Cerebellar nuclear complex (tissue), 1 donor: Measurements from ENCODE around the gene SHROOM1.

ENCODE experiments used
- DNase-seq, 2 experiments: peaks; one replicate each; lab custom pipeline; 2025; lab: John Stamatoyannopoulos, UW

SHROOM1 gene

DNA sequence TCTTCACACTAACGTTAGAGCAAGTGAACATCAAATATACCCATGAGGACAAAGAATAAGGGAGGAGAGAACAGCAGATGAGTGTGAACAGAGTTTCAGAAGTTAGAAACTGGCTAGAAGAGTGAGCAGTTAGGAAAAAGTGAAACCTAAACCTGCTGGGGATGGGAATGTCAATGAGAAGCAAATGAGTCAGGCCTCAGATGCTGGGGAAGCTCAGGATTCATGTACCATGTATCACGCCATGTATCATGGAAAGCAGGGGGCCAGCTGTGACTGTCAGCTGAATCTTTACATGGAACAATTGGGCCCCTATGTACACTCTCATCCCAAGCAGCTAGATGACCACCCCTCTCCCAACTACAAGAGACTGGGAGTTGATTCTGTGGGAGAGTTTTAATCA, 19.6 kb upstream of the SHROOM1 start:
- no peak for DNase-seq

DNA sequence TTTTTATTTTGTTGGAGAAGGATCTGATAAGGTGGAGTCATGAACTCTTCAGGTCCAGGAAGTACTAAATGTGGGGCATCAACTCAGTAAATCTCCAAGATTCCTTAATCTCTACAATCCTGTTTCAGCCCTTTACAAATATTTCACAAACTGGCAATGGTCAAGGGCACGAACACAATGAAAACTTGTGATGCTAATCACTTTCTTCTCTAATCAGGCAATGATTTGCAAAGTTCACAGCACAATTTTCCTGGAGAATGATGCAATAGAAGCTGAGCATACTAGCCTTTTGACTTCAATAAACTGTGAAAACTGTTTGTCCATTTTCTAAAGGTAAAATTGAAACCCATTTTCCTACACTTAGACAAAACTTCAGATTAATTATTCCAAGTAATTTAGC, 18.9 kb upstream of the SHROOM1 start:
- no peak for DNase-seq

DNA sequence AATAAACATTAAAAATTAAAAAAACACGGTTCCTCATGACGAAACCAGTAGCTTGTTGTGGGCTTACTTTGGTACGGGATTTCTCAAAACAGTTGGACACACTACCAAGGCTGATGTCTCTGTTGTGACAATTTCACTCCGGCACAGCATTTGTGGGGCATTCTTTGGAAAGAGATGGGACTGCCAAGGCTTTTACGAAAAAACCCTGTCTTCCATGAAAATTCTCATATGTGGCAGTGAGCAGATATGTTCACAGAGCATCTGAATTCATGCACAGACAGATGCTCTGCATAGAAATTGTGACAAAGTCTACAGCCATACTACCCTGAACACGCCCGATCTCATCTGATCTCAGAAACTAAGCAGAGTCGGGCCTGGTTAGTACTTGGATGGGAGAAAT, 17.8 kb upstream of the SHROOM1 start:
- DNase-seq = no peak

DNA sequence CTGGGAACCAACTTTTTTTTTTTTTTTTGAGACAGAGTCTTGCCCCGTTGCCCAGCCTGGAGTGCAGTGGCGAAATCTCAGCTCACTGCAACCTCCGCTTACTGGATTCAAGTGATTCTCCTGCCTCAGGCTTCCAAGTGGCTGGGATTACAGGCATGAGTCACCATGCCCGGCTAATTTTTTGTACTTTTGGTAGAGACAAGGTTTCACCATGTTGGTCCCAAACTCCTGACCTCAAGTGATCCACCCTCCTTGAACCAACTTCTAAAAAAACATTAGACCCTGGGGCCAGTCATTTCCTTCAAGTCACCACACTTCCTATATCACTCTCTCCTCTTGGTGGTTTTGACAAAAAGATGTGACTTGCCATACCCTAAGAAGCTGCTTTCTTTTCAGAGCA, 10.9 kb upstream of the SHROOM1 start:
- no peak for DNase-seq

DNA sequence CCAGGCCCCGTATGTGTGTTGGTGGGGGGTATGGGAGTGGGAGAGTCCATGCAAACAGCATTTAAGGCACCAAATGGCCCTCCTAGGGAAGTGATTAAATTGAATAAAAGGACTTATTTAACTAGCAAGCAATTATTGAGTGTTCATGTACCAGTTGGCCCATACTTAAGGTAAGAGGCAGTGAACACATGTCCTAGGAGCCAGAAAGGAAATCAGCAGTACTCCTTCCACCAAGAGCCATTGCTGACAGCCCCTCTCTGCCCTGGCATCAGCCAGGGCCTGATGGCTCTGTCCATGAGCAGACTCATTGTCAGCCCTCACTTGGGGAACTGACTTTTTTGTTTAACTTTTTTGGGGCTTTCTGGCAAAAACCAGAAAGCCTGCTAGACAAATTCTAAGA, 10.4 kb upstream of the SHROOM1 start:
- DNase-seq = no peak

DNA sequence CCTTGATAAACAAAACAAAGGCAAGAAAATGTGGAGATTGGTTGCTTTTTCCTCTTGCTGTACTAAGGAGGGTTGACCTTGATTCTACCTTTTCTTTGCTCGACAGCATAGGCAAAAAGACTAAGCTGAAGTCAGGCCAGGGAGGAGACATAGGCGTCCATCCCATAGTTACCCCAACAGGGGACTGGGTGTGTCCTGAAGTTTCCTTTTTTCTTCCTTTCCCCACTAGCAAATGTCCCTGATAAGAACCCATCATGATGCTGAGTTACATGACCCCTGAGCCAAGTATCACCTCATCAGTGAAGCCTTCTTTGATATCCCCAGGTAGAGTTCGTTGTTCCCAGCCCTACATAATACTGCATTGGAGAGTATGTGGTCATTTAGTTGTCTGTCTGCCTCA, 9.9 kb upstream of the SHROOM1 start:
- no peak for DNase-seq

DNA sequence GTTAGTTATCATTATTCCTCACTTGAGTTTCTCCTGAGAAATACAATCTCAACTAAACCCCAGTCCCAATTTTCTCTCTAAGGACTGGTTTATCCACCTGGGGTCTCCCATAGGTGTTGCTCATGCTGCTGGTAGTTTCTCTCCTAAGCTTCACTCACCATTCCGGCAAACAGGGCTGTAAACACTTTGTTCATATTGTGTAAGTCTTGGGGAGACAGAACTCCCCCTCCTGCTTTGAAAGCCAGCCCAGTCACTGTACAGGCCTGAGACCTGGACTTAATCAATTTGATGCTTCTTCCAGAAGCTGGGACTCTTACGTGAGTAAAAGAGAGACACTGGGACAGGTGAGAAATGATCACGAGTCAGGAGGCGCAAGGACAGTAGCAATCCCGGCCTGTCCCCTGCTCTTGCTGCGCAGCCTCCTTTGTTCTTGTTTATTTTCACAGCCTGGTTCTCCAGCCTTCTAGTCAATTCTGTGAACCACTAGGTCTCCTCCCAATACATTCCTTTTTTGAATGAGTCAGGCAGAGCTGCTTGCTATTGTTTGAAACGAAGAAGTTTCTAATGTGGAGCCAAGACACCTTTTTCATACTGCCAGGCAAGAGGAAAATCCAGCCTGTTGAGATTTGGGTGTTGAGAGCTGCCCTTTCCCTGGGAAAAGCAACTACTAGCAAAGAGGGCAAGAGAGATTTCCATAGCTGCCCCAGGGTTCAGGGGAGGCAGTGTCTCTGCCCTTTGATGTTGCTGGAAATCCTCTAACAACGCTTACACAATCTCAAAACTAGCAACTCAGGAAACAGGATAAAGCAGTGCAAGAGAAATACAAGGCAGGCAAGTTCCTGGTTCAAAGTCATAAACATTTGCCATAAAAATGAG, 9.2 kb upstream of the SHROOM1 start:
- DNase-seq = no peak

DNA sequence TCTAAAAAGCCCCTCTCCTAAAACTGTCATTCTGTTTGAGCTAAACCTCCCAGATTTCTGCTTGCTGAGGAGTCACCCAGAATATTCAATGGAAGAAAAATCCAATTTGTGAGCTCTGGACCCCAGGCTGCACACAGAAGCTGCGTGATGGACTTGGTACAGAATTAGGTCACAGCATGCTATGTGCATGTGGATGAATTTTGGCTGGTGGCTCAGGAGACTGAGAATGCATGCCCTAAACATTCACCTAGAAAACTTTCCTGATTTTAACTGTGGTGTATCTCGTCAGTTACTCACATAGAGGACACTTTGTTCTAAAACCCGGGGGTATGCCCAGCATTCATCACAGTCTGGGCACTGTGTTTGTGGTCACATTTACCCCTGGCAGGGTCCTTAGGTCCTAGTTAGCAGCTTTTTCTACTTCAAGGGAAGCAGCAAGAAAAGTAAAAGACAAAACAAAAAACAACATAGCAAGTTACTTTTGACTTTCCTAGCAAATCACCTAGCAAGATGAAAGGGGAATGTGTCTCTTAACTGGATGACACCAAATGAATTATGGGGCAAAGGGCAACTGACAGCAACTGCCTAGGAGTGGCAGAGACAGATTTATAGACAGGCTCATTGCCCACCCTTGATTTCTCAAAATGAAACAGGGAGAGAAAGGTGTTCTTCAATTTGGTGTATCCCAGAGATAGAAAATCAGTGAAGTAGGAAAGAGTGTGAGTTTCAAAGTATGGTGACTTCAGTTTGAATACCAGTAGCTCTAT, 8.3 kb upstream of the SHROOM1 start:
- no peak for DNase-seq

DNA sequence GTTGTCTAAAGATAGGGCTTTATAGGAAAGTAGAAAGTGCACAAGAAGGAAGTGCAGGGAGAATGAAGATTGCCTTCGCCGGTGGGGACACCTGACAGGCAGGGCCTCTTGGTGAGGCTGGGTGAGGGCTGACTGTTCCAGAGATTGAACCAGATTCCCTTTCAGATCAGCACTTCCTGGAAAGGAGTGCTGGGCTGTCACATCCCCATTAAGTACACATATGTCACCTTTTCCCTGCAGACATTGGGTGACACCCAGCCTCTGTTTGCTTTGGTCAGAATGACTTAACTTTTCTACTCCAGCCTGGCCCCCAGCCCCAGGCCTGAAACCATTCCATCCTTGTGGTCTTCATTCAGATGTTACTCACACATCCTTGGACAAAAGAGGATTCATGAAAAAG, 7.4 kb upstream of the SHROOM1 start:
- DNase-seq = no peak

DNA sequence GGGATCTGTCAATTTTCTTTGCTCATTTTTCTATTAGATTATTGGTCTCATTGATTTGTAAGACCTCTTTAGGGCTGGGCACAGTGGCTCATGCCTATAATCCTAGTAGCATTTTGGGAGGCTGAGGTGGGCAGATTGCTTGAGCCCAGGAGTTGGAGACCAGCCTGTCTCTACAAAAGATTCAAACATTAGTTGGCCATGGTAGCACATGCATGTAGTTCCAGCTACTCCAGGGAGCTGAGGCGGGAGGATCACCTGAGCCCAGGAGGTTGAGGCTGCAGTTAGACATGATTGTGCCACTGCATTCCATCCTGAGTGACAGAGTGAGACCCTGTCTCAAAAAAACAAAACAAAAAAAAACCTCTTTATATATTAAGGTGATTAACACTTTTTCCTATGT, 6.4 kb upstream of the SHROOM1 start:
- no peak for DNase-seq

DNA sequence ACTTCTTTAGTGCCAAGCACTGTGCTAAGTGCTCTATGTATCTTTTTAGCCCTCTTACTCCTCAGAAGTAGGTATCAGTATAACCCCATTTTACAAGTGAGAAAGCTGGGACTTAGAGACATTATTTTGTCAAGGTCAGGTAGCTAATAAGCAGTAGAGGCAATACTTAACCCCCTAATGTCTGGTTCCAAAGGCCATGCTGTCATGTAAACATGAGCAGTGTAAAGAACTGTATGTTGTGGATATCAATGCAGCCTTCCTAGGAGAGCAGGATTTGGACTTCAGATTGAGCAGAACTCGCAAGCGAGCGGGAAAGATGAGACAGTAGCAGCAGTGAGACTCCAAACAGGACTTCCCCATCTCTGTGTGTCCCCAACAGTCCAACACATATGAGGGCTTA, 3.6 kb upstream of the SHROOM1 start:
- DNase-seq = no peak

DNA sequence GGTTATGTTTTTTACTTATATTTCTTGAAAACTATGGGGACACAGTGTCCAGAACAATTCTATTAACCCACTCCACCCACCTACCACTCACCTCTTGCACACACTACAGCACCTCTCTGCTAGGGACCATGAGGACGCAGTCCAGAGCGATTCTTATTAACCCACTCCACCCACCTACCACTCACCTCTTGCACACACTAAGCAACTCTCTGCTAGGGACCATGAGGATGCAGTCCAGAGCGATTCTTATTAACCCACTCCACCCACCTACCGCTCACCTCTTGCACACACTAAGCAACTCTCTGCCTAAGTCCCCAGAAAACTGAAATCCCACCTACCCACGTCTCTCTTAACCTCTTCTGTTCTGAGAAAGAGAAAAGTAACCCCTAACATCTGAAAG, 2.2 kb upstream of the SHROOM1 start:
- DNase-seq = no peak

DNA sequence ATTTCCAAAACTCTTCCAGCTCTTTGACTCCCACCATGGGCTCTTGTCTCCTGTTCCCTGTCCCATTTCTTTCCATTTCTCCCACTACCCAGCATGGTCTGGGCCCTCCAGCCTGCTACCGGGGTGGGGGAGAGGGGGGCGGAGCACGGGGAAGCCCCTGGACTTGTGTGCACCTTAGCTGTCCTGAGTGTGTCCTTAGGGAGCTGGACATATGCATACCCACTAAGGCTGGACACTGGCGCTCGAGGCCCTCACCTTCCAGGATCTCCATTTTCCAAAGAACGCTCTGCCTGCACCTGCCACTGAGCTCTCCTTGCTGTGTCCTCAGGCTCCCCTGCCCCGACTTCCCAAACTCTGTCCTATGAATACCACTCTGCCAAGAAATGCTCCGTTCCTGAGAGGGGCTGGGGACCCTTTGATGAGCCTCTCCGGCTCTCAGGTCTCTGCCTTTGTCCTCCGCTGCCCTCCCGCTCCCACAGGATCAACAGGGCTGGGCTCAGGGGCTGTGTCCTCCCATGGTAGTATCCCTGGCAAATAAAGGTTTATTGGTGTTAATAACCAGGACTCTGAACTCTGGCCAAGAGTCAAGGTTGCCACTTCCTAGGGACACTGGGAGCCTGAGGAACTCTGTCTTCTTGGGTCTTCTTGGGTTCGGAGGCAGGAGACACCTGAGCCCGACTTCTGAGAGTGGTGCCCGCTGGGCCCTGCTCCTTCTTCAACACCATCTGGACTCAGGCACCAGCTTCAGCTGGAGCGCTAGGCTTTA, 831 bp upstream of the SHROOM1 start:
- no peak for DNase-seq

DNA sequence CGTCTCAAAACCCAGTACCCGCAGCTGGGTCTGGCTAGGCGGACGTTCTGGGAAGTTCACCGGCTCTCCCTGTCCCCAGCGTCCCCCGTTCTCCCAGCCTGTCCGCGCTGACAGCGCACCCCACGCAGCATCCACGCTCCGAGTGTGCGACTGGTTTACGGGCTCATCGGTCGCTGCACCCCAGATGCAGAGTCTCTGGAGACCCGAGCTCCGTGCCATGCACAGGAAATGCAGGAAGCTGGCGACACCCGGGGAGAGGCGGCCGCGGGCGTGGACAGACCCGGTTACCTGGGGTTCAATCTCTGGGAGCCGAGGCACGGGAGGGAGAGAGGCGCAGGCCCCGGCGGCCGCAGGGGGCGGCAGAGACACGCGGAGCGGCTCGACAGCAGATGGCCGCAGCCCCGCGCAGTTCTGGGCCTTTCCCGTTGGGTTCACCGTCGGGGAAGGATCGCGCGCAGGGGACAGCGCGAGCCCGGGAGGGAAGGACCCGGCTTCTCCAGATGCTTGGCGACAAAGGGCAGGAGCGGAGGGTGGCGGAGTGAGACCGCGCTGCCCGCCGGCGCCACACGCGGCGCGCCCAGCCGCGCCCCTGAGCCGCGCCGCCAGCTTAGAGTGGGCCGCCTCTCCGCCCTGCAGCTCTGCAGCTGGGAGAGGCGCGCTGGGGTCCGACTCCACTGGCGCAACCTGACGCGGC, 558 bp downstream of the SHROOM1 start:
- DNase-seq = no peak

DNA sequence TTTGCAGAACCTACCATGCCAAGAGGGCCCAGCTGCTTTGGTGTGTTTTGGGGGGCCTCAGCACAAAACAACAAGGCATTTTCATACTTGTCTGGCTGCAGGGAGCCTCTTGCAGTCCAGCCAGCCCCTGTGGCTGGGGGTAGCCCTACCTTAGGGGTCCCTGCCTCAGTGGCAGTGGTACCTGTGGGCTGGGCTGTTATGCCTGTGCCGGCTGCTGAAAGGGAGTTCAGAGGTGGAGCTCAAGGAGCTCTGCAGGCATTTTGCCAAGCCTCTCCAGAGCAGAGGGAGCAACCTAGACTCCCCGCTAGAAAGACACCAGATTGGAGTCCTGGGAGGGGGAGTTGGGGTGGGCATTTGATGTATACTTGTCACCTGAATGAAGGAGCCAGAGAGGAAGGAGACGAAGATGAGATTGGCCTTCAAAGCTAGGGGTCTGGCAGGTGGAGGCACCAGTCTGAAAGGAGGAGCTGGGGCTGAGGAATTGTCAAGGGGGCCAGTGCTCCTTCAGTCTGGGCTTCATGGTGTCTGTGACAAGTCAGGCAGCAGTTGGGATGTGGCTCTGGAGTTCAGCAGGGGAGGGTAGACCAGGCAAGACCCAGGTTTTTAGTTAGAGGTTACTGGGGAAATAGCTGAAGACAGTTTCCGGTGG, 1.5 kb downstream of the SHROOM1 start:
- no peak for DNase-seq

DNA sequence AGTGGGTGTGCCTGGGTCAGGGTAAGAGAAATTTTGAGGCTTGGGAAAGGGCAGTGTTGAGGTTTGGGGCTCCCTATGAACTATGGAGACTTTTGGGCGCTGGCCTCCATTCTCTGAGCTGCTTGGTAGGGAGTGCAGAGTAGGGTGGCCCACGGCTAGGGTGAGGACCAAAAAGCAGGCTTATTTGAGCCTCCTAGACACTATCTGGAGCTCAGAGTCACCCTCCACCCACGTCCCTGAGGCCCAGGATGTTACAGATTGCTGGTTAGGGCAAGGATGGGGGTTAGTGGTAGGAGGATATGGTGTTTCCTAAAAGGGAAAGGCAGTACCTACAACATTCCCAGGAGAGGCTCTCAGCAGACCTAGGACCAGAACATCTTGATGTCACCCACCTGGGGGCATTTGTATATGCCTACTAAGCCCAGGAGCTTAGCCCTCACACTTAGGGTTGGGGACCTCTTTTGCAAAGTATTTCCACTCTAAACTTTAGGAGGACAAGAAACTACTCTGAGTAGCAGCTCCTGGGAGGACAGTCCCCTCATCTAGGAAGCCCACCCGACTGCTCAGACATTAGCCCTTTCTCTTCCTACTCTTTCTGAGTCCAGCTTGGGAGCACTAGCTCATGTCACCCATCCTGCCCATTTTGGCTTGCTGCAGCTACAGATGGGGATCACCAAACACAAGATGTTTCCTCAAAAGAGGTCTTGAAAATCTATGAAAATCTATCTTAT, 2.3 kb downstream of the SHROOM1 start:
- DNase-seq = no peak

DNA sequence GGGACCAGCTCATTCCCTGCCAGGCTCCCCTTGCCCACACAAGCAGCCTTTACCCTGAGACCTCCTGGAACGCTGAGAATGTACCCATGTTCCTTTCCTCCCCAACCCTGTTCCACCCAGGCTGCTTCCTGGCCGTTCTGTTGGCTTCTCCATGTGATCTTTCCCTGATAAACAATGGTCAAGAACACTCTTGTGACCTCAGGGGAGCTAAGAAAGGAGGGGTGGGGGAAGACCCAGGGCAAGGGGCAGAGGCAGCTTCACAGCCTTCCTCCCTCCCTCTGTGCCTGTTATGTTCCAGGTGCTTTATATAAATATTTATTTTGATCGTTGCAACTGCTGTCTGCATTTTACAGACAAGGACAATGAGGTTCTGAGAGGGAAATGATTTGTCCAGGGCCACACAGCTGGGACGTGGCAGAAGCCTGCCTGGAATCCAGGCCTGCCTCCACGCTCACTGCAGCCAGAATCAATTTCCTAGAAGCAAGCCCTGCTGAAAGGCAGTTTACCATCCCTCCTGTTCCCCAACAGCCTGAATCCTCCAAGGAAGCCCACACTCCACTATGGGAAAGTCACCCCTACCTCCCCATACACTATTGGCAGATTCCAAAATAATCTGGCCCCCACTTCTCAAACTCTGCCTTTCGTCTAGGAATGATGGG, 3.9 kb downstream of the SHROOM1 start:
- no peak for DNase-seq

DNA sequence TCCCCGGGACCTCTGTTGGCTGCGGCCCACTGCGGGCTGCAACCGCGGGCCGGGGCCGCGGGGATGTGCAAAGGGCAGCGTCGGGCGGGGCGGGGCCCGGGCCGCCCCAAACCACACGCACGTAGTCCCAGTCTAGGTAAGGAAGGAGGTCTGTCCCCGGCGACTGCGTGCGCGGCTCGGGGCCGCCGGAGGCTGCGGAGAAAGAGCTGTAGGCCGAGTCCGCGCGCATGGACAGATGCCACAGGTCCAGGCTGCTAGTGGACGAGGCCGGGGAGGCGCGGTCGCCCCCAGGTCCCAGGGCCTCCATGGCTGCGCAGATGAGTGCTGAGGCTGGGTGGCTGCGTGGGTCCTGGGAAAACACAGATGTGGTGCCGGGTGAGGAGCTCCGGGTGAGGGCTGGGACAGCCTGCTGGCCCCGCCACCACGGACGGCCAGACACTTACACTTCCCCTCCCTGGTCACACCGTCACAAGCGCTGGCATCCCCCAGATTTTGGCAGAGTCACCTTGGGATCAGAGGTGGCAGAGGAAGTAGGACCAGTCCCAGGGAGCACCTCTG, 4.5 kb downstream of the SHROOM1 start:
- no peak for DNase-seq

DNA sequence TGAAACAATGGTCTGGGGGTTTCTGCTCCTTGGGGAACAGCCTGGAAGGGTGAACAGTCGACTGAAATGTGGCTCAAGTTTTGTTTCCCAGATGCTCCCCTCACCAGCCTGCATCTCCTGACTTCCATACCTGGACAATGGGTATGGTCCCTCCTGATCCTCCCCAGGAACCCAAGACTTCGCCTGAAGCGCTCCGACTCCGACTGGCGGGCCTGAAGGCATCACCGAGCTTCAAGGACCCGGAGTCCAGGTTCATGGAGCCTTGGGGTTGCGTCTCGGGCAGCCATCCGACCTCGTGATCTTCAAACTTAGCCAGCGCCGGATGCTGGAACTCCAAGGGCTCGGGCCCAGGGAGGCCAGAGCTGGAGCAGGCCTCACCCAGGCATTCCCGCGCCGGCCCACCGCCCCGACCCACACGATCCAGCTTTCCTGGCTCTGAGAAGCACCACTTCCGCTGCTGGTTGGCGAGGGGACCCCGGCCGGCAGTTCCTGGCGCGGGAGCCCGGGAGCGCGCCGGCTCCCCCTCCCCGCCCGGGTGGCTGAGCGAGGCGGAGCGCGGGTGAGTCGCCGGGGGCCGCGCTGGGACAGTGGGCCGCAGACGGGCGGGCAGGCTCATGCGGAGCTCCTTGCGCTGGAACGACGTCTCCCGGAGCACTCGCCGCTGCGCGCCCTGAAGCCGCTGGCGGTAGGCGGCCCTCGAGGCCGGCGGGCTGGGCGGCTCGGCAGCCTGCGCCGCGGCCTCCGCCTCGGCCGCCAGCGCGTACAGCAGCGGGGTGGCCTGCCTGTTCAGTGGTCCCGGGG, 5.2 kb downstream of the SHROOM1 start:
- DNase-seq = no peak
